ENCODE data around the gene C17orf113.
A peak's percentile ranks its signal among the peaks of the same experiment; 100 is the strongest.

C17orf113 gene

DNA sequence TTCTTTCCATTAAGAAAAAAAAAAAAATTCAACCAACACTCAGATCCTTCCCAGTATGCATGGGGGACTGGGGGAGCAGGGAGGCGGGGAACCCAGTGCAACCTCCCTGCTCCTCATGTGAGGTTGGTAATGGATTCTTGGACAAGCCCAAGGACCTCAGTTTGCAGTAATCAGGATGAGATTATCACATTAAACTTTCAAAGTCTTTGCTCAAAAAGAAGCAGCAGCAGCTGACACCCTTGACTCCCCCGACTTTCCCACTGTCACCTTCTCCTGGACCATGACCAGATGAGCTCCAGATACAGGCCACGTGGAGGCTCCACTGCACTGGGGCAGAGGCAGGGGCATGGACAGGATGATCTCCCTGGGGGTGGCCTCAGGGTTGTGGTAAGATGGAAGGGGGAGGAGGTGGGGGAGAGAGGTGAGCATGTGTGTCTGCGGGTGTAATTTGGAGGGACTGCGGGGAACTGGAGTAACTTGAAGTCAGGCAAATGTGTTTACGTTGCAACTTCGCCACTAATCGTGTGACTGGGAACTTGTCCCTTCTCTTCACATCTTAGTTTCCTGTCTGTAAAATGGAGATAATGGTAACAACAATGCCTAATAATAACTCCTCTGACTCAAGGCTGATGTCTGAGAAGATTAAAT is 28.1 kb upstream of the C17orf113 start:
- H3K27ac ChIP-seq = no peak overlapping the region
- no peak for TF ChIP-seq CTCF (conservative IDR thresholded peaks at IDR 0.05)

- TF ChIP-seq CTCF (conservative IDR thresholded peaks at IDR 0.05) = no peak
- H3K27ac ChIP-seq = no peak overlapping the region
Observed at GRCh38 chr17:42077755-42078154, 27.4 kb upstream of the C17orf113 start.

DNA sequence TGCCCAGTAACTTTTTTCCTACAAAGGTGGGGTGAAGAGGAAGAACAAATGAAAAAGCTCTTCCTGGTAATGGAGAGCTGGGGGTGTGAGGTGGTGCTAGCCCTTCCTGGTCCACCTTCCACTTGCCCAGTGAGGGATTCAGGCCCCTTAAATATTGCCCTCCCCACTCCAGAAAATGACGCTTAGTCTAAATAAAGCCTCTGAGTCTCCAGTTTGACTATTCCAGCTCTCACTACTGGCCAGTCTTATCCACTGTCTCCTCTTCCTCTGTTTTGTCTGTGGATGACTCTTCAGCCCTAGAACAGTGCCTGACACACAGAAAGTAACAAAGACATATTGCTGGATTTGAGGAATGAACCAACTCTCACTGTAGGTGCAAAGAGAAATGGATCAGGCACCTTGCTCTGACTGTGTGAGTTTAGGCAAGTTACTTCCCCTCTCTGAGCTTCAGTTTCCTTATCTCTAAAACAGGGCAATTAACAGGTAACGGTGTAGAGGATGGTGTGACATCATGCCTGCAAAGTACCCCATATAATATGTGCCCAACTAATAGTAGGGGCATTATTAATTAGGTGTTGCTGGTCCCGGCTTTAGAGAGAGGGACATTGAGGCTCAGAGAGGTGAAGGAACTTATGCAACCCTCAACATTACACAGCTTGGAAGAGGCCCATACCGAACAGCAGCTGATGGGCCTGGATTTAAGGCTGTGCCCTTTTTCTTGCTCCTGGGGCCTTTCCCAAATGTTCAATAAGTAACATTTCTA is 26.6 kb upstream of the C17orf113 start:
- H3K27ac ChIP-seq = no peak overlapping the region
- no peak for TF ChIP-seq CTCF (conservative IDR thresholded peaks at IDR 0.05)

DNA sequence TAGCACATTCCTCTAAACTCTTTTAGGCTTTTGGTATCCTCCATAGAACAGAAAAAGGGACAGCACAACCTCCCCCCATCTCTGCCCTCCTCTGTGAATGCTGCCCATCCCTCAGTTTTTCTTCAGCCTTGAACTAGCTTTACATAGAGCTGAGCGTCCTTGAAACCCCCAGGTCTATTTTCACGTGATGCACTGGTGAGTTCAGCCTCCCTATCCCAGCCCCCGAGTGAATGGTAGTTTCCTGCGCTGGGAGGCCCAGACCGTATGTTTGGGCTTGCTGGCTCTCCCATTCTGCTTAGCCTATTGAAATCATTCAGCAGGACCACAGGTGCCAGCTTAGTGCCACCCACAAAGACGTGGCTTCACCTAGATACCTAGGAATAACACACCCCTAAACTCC is 25.4 kb upstream of the C17orf113 start:
- TF ChIP-seq CTCF (conservative IDR thresholded peaks at IDR 0.05) = no peak
- H3K27ac ChIP-seq = no peak overlapping the region

GRCh38 chr17:42072323-42073187 is 22.2 kb upstream of the C17orf113 start:
- TF ChIP-seq CTCF (conservative IDR thresholded peaks at IDR 0.05) = peak; percentile 53
- no peak overlapping the region for H3K27ac ChIP-seq

GRCh38 chr17:42071810-42072209 is 21.4 kb upstream of the C17orf113 start:
- no peak for TF ChIP-seq CTCF (conservative IDR thresholded peaks at IDR 0.05)

GRCh38 chr17:42068979-42069378 is 18.6 kb upstream of the C17orf113 start:
- TF ChIP-seq CTCF (conservative IDR thresholded peaks at IDR 0.05) = no peak
- H3K27ac ChIP-seq = no peak overlapping the region

More at GRCh38 chr17:42071810-42072209, 21.4 kb upstream of the C17orf113 start:
- H3K27ac ChIP-seq = no peak overlapping the region
